Colonic mucosa (tissue), 4 donors: Measurements from ENCODE around the gene CD44. TPM values are rescaled to one million over a fixed set of nuclear protein-coding genes. Genes with fewer than 3 reads are reported as not detected.

Experiments
- DNase-seq: peaks from one replicate; pipeline ENCODE4 v3.0.0-alpha.2; 2020
- H3K27ac ChIP-seq: fragments of 200-600 bp; one replicate; pipeline ENCODE4 v1.8.0; 2021
- H3K27me3 ChIP-seq: fragments of 200-600 bp; one replicate; pipeline ENCODE4 v1.8.0; 2021
- H3K36me3 ChIP-seq: fragments of 200-600 bp; one replicate; pipeline ENCODE4 v1.8.0; 2021
- H3K4me1 ChIP-seq: fragments of 200-600 bp; one replicate; pipeline ENCODE4 v1.8.0; 2021; ENCODE audit warnings: mild to moderate bottlenecking
- H3K4me3 ChIP-seq: fragments of 200-600 bp; one replicate; pipeline ENCODE4 v1.8.0; 2021
- H3K9ac ChIP-seq, 2 donors: one replicate each; pipeline ENCODE4 v1.7.0; 2013; ENCODE audit warnings: control low read depth in 2 of 2, low read depth in 2 of 2, low read length in 2 of 2
- H3K9me3 ChIP-seq: fragments of 200-600 bp; one replicate; pipeline ENCODE4 v1.8.0; 2021
- CTCF ChIP-seq: fragments of 200-600 bp; IDR thresholded peaks from one replicate; pipeline ENCODE4 v1.8.0; 2022; ENCODE audit warnings: antibody characterized with exemption, mild to moderate bottlenecking
- intact Hi-C: fragments of 100-400 bp; cut with DNase I; formaldehyde crosslinking; loops from one replicate; pipeline ENCODE4 v1.14.1; 2022
- total RNA-seq, 2 donors: library from RNA; stranded (reverse); fragmentation: NEBNext Ultra II Directional in 1 of 2; extraction: Animal tissue kit (Norgen Biotek cat#: 25700) in 1 of 2; gene quantifications; one replicate each; pipeline ENCODE4 v1.2.1, GENCODE V29; 2021
- donor health status: healthy.
- donor health status: DM: no; HTN: no; CAD: no.
- donor health status: DM: no; HTN: no; CAD: no.

Gene CD44
- total RNA-seq, 2 donors from 2014 or later: 152 to 171 TPM

GRCh38 chr11:35131094-35131493 lies 7.9 kb upstream of the CD44 start:
- intact Hi-C loops: no loop called here
- no peak for TF ChIP-seq CTCF

GRCh38 chr11:35131886-35132285 lies 7.1 kb upstream of the CD44 start:
- Histone ChIP-seq H3K27me3 (no peaks in the 10 kb centered on the region), H3K9ac (no peak overlapping the region), H3K9me3 (no peaks in the 10 kb centered on the region), H3K4me3 (no peak overlapping the region), H3K36me3 (no peaks in the 10 kb centered on the region), H3K27ac (no peak overlapping the region), H3K4me1 (no peaks in the 10 kb centered on the region)
- DNase-seq: no peak
- intact Hi-C loops: no loop called here
- TF ChIP-seq CTCF: no peak

More at GRCh38 chr11:35131094-35131493, 7.9 kb upstream of the CD44 start:
- no peak for DNase-seq
- no peaks in the 10 kb centered on the region for H3K9me3 ChIP-seq
- H3K4me3 ChIP-seq: no peak overlapping the region
- H3K36me3 ChIP-seq: no peaks in the 10 kb centered on the region
- H3K9ac ChIP-seq: no peak overlapping the region
- no peaks in the 10 kb centered on the region for H3K4me1 ChIP-seq
- H3K27ac ChIP-seq: no peak overlapping the region
- no peaks in the 10 kb centered on the region for H3K27me3 ChIP-seq

- TF ChIP-seq CTCF: no peak
- DNase-seq: no peak
- Histone ChIP-seq H3K4me1 (no peaks in the 10 kb centered on the region), H3K27me3 (no peaks in the 10 kb centered on the region), H3K36me3 (no peaks in the 10 kb centered on the region), H3K9ac (no peak overlapping the region), H3K4me3 (no peak overlapping the region), H3K9me3 (no peaks in the 10 kb centered on the region), H3K27ac (no peak overlapping the region)
- intact Hi-C loops: no loop called here
Measured at GRCh38 chr11:35133656-35134055, 5.3 kb upstream of the CD44 start.

GRCh38 chr11:35134403-35135148 lies 4.4 kb upstream of the CD44 start:
- no peak for TF ChIP-seq CTCF
- H3K4me1 ChIP-seq: no peaks in the 10 kb centered on the region
- no peaks in the 10 kb centered on the region for H3K27me3 ChIP-seq
- H3K27ac ChIP-seq: no peak overlapping the region
- no peaks in the 10 kb centered on the region for H3K36me3 ChIP-seq
- no peak for DNase-seq
- H3K9me3 ChIP-seq: no peaks in the 10 kb centered on the region
- H3K9ac ChIP-seq: no peak overlapping the region
- no peak overlapping the region for H3K4me3 ChIP-seq
- intact Hi-C loops: no loop called here

GRCh38 chr11:35135222-35135621 lies 3.7 kb upstream of the CD44 start:
- Histone ChIP-seq H3K4me1 (no peaks in the 10 kb centered on the region), H3K27ac (no peak overlapping the region), H3K9ac (no peak overlapping the region), H3K36me3 (no peaks in the 10 kb centered on the region), H3K4me3 (no peak overlapping the region), H3K27me3 (no peaks in the 10 kb centered on the region), H3K9me3 (no peaks in the 10 kb centered on the region)
- DNase-seq: no peak
- no peak for TF ChIP-seq CTCF
- intact Hi-C loops: no loop called here
